CD4-positive, alpha-beta T cell (primary cell): ENCODE measurements around the gene CFAP157. TPM values are rescaled to one million over a fixed set of nuclear protein-coding genes. Genes with fewer than 3 reads are reported as not detected.

Experiments
- ATAC-seq: fragments of 200-7000 bp; cut with Tn5 transposase; one replicate; pipeline ENCODE4 v1.10.0; 2022; ENCODE audit warnings: mild to moderate bottlenecking; ENCODE audit not compliant: poor library complexity
- CTCF ChIA-PET: fragments of 350-600 bp; sonication (Branson Sonifier 250); formaldehyde crosslinking; loops from one replicate; lab custom pipeline; 2021; ENCODE audit warnings: antibody characterized with exemption, inconsistent platforms; lab: Charles Lee
- POLR2A ChIA-PET: fragments of 350-600 bp; sonication (Branson Sonifier 250); formaldehyde crosslinking; loops from one replicate; lab custom pipeline; 2021; ENCODE audit warnings: antibody characterized with exemption, inconsistent platforms; lab: Charles Lee
- DNase-seq, 14 experiments: peaks; one replicate each; pipeline ENCODE4 v3.0.0-alpha.2; 2013 to 2020; ENCODE audit warnings: mixed read lengths in 2 of 14
- H3K27ac ChIP-seq, 2 donors: one replicate each; pipeline versions ENCODE4 v1.5.1 to v1.7.0; 2013; ENCODE audit warnings: low read length in 2 of 2, low read depth in 1 of 2, mild to moderate bottlenecking in 1 of 2
- H3K27me3 ChIP-seq, 2 experiments: 1 replicate in 1 of 2; 2 replicates in 1 of 2; pipeline versions ENCODE4 v1.6.1 to v1.7.0; 2013; ENCODE audit warnings: low read length in 2 of 2, control low read depth in 1 of 2, mild to moderate bottlenecking in 1 of 2, moderate library complexity in 1 of 2; ENCODE audit not compliant: insufficient read depth in 2 of 2, control insufficient read depth in 1 of 2
- H3K36me3 ChIP-seq: one replicate; pipeline ENCODE4 v1.6.1; 2013; ENCODE audit warnings: low read length, control low read depth; ENCODE audit not compliant: insufficient read depth
- H3K4me1 ChIP-seq: one replicate; pipeline ENCODE4 v1.6.1; 2013; ENCODE audit warnings: low read length, control low read depth; ENCODE audit not compliant: insufficient read depth
- H3K4me3 ChIP-seq: one replicate; pipeline ENCODE4 v1.5.1; 2013; ENCODE audit warnings: mild to moderate bottlenecking, low read length, moderate library complexity
- H3K9me3 ChIP-seq, 2 experiments: 1 replicate in 1 of 2; 2 replicates in 1 of 2; pipeline versions ENCODE4 v1.6.1 to v1.7.0; 2013; ENCODE audit warnings: low read length in 2 of 2, mild to moderate bottlenecking in 2 of 2, control low read depth in 1 of 2, moderate library complexity in 1 of 2; ENCODE audit not compliant: control insufficient read depth in 1 of 2, insufficient read depth in 1 of 2
- H3K27ac Mint-ChIP-seq: one replicate; pipeline ENCODE4 v1.8.0; 2020; ENCODE audit warnings: mixed read lengths
- H3K27me3 Mint-ChIP-seq: one replicate; pipeline ENCODE4 v1.8.0; 2021; ENCODE audit warnings: mixed read lengths
- H3K36me3 Mint-ChIP-seq: one replicate; pipeline ENCODE4 v1.8.0; 2021; ENCODE audit warnings: low read depth, mixed read lengths
- H3K4me1 Mint-ChIP-seq: one replicate; pipeline ENCODE4 v1.8.0; 2021; ENCODE audit warnings: low read depth, mixed read lengths
- H3K4me3 Mint-ChIP-seq: one replicate; pipeline ENCODE4 v1.8.0; 2020; ENCODE audit warnings: mild to moderate bottlenecking, mixed read lengths
- H3K9me3 Mint-ChIP-seq: one replicate; pipeline ENCODE4 v1.8.0; 2020; ENCODE audit warnings: mixed read lengths
- CTCF ChIP-seq: fragments of 200-600 bp; IDR thresholded peaks from one replicate; pipeline ENCODE4 v1.8.0; 2022; ENCODE audit warnings: antibody characterized with exemption, mild to moderate bottlenecking
- intact Hi-C, 2 experiments: fragments of 100-400 bp; cut with DNase I in 1 of 2; cut with micrococcal nuclease in 1 of 2; formaldehyde crosslinking; loops; one replicate each; pipeline versions ENCODE4 v1.15.1 to v1.9.0; 2023 to 2025; cut with DNase I, micrococcal nuclease
- total RNA-seq, 174 experiments: library from RNA in 2 of 174; stranded (reverse) in 2 of 174; gene quantifications; one replicate each; pipeline ENCODE4 v1.2.3 and lab custom pipeline; 2021 to 2026

The CFAP157 gene
- total RNA-seq, 2 experiments from 2014 or later, result 0.11 TPM; not detected in 1

GRCh38 chr9:127676638-127677037, 30.1 kb upstream of the CFAP157 start:
- Histone ChIP-seq H3K36me3 (peaks cover 4% of the 10 kb centered on the region), H3K9me3 (no peaks in the 10 kb centered on the region), H3K27me3 (no peaks in the 10 kb centered on the region), H3K4me1 (no peaks in the 10 kb centered on the region), H3K27ac (no peak overlapping the region), H3K4me3 (no peak overlapping the region)
- no peak overlapping the region for H3K4me3 Mint-ChIP-seq
- no peak for TF ChIP-seq CTCF
- ChIA-PET CTCF (no interaction called here), POLR2A (no interaction called here)
- no peak overlapping the region for H3K27ac Mint-ChIP-seq
- no peaks in the 10 kb centered on the region for H3K27me3 Mint-ChIP-seq
- no peaks in the 10 kb centered on the region for H3K36me3 Mint-ChIP-seq
- H3K9me3 Mint-ChIP-seq, result no peaks in the 10 kb centered on the region
- intact Hi-C loops, result no loop called here
- ATAC-seq, result no peak
- H3K4me1 Mint-ChIP-seq, result no peaks in the 10 kb centered on the region
- DNase-seq, result no peak

GRCh38 chr9:127679506-127679905, 27.3 kb upstream of the CFAP157 start:
- H3K4me1 Mint-ChIP-seq, result no peaks in the 10 kb centered on the region
- H3K27me3 ChIP-seq, result no peaks in the 10 kb centered on the region
- DNase-seq (no peak), ATAC-seq (no peak)
- no peak for TF ChIP-seq CTCF
- no peak overlapping the region for H3K27ac Mint-ChIP-seq
- H3K4me3 Mint-ChIP-seq, result no peak overlapping the region
- no peaks in the 10 kb centered on the region for H3K27me3 Mint-ChIP-seq
- peaks cover 2% of the 10 kb centered on the region for H3K36me3 ChIP-seq
- ChIA-PET POLR2A (no interaction called here), CTCF (no interaction called here)
- no peak overlapping the region for H3K27ac ChIP-seq
- intact Hi-C loops, result no loop called here
- no peaks in the 10 kb centered on the region for H3K9me3 ChIP-seq
- H3K9me3 Mint-ChIP-seq, result no peaks in the 10 kb centered on the region
- H3K4me1 ChIP-seq, result no peaks in the 10 kb centered on the region
- H3K36me3 Mint-ChIP-seq, result no peaks in the 10 kb centered on the region
- no peak overlapping the region for H3K4me3 ChIP-seq

- Histone ChIP-seq H3K27me3 (no peaks in the 10 kb centered on the region), H3K4me3 (no peak overlapping the region), H3K9me3 (no peaks in the 10 kb centered on the region), H3K27ac (no peak overlapping the region), H3K36me3 (peaks cover 2% of the 10 kb centered on the region), H3K4me1 (no peaks in the 10 kb centered on the region)
- CTCF ChIA-PET, result no interaction called here
- intact Hi-C loops, result no loop called here
- Mint-ChIP-seq H3K36me3 (no peaks in the 10 kb centered on the region), H3K4me3 (no peak overlapping the region), H3K27ac (no peak overlapping the region), H3K9me3 (no peaks in the 10 kb centered on the region), H3K4me1 (no peaks in the 10 kb centered on the region), H3K27me3 (no peaks in the 10 kb centered on the region)
- POLR2A ChIA-PET, result no interaction called here
- DNase-seq, result no peak
- TF ChIP-seq CTCF, result no peak
- no peak for ATAC-seq
Observed at GRCh38 chr9:127680226-127680625, 26.6 kb upstream of the CFAP157 start.
